A204.1 (cell line): ENCODE results near the gene KCNMB3.

ENCODE experiments used
- FAIRE-seq: peaks from 2 replicates; lab custom pipeline; 2012; peaks lifted over from hg19 to GRCh38; lab: Jason Lieb, UNC

The KCNMB3 gene

DNA sequence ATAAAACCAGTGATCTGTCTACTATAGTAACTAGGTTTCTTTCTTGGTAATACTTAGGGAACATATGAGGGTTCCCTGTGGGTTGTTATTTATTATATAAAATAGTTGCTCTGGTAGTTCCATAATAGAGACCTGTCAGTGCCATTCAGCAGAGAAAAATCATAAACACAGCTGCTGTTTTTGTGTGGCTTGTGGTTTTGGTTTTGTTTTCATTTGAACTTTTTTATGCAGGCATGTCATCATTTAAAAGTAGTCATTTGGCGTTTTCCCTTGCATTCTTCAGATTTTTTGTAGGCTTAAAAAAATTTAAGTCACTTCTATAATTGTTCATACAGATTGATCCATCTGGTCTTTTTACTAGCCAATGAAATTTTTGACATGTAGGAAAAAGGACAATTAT is 54.8 kb downstream of the KCNMB3 start:
- FAIRE-seq, result no peak

DNA sequence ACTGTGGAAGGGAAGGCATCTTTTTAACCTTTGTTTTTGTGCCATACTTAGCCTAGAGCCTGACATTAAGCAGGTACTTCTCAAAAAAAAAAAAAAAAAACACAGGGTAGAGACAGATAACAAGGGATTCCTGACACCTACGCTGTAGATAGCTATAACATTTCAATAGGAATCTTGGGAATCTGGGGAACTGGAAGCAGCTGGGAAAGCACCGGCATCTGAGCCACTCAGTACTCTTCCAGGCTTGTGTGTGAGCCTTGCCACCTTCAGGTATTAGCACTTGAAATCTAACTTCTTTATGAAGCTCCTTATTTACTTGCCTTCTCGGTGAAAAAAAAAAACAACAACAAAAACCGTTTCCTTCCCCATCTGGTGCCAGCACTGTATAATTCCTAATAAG is 56.0 kb downstream of the KCNMB3 start:
- no peak for FAIRE-seq
